Cardiac septum (tissue), 1 donor: ENCODE measurements around the gene MGAT5B. TPM values are rescaled to one million over a fixed set of nuclear protein-coding genes. Genes with fewer than 3 reads are reported as not detected.

Experiments used
- DNase-seq: peaks from one replicate; pipeline ENCODE4 v3.0.0-alpha.2; 2020; ENCODE audit warnings: low spot score
- intact Hi-C: fragments of 100-400 bp; cut with DNase I; formaldehyde crosslinking; loops from one replicate; pipeline ENCODE4 v1.14.0; 2022
- total RNA-seq: library from RNA; stranded (reverse); fragmentation: NEBNext Ultra II Directional; extraction: Animal tissue kit (Norgen Biotek cat#: 25700); gene quantifications from one replicate; pipeline ENCODE4 v1.2.1, GENCODE V29; 2021
- donor health status: DM: no; HTN: no; CAD: no.

MGAT5B gene
- total RNA-seq, 1 donor from 2014 or later, result 0.13 TPM

DNA sequence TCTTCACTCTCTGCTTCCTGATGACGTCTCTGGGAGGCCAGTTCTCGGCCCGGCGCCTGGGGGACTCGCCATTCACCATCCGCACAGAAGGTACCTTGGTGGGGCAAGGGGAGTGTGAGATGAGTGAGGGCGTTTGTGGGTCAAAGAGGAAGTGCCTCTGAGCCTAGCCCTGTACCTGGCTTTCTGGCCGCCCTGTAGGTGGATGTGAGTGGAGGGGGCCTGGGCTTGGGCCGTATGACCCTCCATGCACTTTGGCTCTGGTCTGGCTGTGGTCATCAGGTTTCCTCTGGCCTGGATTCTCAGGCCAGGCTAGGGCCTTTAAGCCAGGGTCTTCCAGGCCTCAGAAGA lies 4.6 kb downstream of the MGAT5B start:
- intact Hi-C loops, result loop anchor here (10.0 kb wide), 1 partner anchor 982 kb away; no protein-coding TSS in a partner anchor

DNA sequence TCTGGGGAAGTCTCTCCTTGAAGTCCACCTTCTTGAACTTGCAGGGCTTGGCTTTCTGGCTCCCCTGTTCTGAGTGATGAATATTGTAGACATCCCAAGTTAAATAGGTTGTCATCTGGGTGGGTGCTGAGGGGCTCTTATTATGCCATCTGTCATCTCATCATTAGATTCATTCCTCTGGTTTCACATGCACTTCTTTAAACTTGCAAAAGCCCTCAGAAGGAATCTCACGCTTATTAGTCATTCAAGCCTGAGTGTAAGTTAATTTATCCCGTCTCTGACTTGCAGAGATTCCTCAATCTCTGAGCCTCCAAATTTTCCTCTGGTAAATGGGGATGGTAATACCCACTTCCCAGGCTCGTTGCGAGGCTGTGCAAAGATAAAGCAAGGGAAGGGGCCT lies 5.7 kb downstream of the MGAT5B start:
- intact Hi-C loops, result loop anchor here (10.0 kb wide), 1 partner anchor 981 kb away; no protein-coding TSS in a partner anchor
- DNase-seq, result no peak

More for the DNA sequence above, 4.6 kb downstream of the MGAT5B start:
- no peak for DNase-seq

DNA sequence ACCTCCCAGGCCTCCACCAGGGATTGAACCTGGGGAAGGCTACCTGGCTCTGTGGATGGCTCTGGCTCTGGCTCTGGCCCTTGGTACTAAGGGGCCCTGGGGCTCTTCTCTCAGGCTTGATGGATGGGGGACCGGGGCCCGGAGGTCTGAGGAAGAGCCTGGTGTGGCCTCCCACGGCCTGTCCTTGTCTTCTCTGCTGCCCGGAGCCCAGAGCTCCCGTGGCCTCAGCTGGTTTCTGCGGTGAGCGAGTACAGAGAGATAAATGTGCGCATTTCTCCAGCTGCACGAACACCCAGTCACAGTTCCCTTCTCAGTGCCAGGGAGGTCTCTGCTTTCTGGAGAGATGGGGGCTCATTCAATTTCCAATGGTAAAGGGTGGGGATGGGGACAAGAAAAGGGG lies 9.2 kb downstream of the MGAT5B start:
- no peak for DNase-seq
- intact Hi-C loops, result loop anchor here (10.0 kb wide), 1 partner anchor 977 kb away; no protein-coding TSS in a partner anchor

DNA sequence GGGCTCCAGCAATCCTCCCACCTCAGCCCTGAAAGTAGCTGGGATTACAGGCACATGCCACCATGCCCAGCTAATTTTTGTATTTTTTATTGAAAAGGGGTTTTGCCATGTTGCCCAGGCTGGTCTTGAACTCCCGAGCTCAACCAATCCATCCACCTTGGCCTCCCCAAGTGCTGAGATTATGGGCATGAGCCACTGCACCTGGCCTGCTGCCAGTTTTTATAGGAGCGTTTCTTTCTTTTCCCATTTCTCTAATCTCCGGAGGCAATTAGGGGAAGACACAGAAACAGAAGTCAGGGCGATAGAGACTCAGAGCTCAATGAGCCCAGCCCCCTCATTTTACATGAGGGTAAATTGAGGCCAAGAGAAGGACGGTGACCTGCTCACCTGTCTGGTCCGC lies 10.4 kb downstream of the MGAT5B start:
- no peak for DNase-seq
- intact Hi-C loops, result loop anchor here (10.0 kb wide), 1 partner anchor 976 kb away; no protein-coding TSS in a partner anchor

DNA sequence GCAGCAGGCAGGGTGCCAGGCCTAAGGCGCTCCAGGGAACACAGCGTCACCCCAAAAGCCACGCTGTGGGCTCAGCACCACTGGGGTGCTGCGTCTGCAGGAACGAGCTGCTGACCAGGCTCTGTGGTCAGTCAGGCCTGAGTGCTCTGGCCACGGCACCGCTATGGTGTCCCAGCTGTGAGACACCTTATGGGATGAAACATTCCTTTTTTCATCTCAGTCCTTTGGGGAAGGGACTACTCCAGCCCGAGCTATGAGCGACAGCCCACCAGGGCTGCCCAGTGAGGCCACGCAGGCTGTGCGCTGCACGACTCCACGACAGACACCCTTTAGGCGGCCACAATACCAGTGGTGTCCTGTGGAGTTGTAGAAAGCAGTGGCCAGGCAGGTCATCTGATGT lies 11.1 kb downstream of the MGAT5B start:
- no peak for DNase-seq
- intact Hi-C loops, result loop anchor here (10.0 kb wide), 1 partner anchor 976 kb away; no protein-coding TSS in a partner anchor

DNA sequence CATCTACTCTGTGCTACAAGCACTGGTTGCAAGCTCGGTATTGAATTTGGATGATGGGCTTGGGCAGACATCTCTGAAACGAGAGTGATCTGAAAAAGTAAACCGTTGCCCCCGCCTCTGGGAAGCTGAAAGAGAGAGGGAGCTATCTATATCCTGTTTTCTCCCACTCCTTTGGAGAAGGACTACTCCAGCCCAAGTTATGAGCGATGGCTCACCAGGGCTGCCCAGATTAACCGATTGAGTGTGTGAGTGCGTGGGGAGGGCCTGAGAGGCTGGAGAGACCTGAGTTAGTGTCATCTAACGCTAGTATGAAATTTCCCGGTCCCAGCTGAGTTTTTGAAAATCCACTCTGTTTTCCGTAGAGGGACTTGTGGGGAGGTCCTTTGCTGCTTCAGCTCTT lies 11.5 kb downstream of the MGAT5B start:
- intact Hi-C loops, result loop anchor here (10.0 kb wide), 1 partner anchor 975 kb away; no protein-coding TSS in a partner anchor
- no peak for DNase-seq

DNA sequence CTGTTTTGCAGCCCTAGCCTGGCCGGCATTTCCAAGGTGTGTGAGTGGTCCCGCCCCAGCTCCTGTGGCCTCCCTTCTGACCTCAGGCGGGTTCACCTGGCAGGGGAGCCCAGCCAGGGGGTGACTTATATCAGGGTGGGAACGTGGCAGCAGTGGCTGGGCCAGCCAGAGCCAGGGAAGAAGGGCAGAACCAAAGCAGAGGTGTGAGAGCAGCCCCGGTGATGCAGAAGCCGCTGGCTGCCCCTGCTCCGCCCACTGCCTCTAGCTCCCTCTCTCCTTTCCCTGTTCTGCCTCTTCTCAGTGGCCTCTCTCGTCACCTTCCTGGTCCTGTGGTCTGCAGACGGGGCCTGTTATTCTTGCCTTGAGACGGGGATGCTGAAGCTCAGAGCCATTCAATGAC lies 12.1 kb downstream of the MGAT5B start:
- intact Hi-C loops, result no loop called here
- no peak for DNase-seq

DNA sequence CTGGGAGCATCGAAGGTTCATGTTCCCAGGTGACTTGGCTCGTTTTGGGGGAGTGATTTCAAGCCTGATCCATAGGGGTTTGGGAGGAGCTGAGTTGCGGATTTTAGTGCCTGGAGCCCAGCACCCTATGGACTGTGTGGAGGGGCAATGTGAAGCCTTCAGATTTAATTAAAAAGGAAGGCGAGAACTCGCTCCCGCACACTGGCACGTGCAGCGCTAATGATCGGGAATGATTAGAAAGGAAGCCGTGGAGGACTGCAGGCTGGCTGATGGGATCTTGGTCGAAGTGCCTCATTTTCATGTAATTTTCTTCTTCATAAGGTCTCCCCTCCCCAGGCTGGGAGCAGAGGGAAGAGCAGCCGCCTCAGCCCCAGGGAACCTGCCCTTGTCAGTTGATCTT lies 12.8 kb downstream of the MGAT5B start:
- DNase-seq, result no peak
- intact Hi-C loops, result no loop called here

DNA sequence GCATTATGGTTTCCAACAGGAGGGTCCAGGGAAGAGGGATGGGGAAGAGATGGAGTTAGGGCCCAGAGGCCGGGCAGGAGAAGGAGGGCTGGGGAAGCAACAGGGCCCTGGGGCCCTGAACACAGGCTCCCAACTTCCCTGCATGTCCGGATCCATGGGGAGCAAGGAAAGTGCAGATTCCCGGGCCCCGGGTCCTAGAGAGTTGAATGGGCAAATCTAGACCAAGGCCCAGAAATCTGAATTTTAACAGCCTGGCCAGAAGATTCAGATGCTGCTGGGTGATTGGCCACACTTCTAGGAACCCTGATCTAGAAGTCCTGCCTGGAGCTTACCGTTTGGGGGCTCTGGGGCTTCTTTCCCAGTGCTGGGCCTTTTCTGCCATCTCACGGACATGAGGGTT lies 13.2 kb downstream of the MGAT5B start:
- DNase-seq, result no peak
- intact Hi-C loops, result no loop called here

DNA sequence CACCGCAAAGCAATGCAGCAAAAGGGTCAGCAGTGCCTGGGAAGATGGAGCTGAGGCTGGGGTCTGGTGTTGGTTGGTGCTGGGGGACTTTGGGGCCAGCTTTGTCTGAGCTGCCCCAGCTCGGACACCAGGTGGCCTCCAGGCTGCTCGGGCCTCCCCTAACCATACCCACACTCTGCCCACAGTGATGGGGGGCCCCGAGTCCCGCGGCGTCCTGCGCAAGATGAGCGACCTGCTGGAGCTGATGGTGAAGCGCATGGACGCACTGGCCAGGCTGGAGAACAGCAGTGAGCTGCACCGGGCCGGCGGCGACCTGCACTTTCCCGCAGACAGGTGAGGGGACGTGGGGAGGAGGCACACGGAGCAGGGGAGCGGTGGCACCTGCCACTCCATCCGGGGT lies 13.8 kb downstream of the MGAT5B start:
- no peak for DNase-seq
- intact Hi-C loops, result no loop called here

DNA sequence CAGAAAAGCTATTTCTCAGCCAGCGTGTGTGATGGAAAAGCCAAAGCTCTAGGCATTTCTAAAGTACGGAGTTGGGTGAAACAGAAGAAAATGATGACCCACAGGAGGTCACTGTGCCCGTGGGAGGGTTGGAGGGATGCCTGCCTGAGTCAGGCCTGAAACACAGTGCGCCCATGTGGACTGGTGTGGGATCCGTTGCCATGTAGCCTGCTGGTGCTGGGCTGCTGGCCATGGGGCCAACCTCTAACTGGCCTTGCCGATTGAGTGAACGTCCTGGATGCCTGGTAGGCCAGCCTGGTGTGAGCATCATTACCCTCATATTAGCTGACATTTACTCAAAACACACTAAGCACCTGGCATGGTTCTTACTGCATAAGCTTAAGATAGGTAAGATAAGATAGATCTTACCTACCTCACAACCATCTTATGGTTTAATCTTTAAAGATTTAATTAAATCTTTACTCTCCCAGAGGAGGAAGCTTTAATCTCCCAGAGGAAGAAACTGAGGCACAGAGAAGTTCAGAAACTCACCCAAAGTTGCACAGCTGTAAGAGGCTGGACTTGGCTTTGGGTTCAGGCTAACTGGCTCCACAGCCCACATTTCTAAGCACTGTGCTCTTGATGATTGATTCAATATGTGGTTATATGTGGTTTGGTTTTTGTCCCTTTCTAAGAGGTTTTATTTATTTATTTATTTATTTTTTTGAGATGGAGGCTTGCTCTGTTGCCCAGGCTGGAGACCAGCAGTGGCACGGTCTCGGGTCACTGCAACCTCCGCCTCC lies 15.7 kb downstream of the MGAT5B start:
- DNase-seq, result no peak
- intact Hi-C loops, result no loop called here

DNA sequence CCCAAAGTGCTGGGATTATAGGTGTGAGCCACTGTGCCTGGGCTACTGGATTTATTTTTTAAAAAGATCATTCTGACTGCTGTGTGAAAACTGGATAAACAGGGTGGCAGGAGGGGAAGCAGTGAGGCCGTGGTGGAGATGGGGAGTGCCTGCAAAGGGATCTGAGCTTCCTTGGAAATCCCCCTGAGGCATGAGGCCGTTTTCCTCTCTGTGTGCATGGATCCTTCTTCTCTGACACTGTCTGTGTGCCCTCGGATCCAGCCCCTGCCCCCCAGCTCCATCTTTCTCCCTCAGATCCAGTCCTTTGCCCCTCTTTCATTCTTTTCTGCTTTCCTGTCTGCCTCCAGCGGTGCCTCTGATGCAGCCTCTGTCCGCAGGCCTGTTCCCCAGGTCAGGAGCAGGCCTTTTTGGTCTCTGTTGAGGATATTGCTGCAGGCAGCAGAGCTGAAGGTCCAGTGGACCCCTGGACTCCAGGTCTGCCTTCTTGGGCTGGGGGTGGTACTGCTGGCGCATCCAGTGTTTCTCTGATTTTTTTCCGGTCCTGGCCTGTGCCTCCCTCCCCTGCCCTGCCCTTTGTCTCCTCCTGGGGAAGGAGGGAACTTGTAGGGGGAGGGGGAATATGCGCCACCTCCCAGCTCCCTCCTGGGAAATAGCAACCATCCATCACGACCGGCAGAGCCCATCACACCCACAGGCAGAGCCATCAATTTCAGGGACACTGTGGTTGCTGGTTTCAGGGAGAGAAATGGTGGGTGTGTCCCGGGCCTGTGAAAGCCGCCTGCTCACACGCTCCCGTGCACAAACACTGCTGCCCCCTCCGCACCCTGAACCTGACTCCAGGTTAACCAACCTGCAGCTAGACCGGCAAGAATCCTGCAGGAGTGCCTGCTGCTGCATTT lies 17.0 kb downstream of the MGAT5B start:
- intact Hi-C loops, result no loop called here
- no peak for DNase-seq

DNA sequence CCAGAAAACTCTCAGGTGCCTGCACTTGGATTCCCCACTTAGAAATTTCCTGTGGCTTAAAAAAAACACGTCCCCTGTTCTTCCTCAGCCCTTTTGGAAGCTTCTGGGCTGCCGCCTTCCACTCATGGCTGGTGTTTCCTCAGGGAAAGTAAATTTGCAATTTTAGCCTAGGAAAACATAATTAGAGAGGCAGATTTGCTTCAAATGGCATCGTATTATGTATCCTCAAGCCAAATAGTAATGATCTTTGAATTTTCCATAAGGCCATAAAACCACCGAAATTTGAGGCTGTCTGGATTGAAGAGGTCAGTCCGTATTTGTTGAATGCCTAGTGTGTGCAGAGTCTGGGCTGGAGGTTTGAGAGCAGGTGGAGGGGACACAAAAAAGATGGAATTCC lies 17.7 kb downstream of the MGAT5B start:
- intact Hi-C loops, result no loop called here

DNA sequence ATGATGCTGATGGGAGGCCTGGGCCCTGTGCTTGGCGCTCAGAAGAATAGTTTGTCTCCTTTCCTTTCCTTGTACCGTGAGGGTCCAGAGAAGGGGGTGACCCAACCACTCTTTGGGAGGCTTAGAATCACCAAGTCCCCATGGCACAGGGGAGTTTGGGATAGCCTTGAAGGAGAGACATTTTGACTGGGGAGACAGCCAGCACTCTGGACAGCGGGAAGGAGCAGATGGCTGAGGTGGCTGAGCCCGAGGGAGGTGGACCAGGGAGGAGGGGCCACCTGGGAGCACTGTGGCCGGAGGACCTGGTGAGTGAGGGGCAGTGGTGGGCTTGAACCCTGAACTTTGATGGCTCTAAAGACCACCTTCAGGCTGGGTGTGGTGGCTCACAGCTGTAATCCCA lies 18.2 kb downstream of the MGAT5B start:
- intact Hi-C loops, result no loop called here
- DNase-seq, result no peak

More for the DNA sequence above, 17.7 kb downstream of the MGAT5B start:
- DNase-seq, result no peak

DNA sequence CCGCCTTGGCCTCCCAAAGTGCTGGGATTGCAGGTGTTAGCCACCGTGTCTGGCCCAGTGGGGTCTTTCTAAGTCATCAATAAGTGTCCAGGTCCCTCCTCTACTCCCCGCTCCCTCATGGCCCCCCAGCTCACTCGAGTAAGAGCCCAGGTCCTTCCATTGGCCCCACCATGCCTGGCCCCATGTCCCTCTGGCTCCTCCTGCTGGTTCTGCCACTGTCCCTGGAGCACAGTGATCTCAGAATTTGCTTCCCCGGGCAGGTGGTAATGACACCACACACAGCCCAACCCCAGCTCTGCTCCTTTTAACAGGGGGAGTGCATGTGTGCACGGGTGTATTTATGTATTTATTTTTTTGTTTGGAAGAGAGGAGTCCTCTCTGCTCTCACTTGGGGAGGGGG lies 19.6 kb downstream of the MGAT5B start:
- intact Hi-C loops, result no loop called here
- DNase-seq, result no peak

DNA sequence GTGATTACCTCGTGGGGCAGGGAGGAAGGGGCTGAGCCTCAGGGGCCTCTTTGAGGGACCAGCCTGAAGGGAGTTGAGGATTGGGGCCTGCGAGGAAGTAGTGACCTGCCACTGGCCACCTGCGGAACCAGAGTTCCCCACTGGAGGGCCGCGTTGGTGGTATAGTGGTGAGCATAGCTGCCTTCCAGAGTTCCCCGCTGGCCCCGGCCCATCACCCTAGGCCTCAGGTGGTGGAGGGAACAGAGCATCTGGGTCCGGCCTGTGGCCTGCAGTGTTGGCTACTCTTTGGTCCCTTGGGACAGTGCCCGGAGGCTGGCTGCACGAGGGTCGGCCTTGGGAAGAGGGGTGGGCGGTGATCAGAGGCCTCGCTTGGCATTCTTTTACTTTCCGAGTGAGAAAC lies 20.5 kb downstream of the MGAT5B start:
- intact Hi-C loops, result no loop called here
- no peak for DNase-seq

DNA sequence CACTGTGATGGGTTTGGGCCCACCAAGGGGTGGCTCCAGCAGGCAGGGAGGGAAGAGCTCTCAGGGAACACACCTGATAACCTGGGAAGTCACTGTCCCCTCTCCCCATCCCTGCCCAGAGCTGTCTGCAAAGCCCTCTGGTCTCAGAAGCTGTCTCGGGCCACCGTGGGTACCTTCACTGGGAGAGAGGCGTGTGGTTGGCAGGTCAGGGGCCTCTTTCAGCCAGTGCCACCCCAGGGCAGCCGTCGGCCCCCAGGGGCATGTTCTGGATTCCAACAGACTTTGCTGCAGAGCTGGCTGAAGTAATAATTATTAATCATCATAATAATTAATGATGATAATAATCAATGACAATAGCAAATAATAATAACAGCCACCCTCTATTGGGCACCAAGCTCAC lies 21.1 kb downstream of the MGAT5B start:
- no peak for DNase-seq
- intact Hi-C loops, result no loop called here

DNA sequence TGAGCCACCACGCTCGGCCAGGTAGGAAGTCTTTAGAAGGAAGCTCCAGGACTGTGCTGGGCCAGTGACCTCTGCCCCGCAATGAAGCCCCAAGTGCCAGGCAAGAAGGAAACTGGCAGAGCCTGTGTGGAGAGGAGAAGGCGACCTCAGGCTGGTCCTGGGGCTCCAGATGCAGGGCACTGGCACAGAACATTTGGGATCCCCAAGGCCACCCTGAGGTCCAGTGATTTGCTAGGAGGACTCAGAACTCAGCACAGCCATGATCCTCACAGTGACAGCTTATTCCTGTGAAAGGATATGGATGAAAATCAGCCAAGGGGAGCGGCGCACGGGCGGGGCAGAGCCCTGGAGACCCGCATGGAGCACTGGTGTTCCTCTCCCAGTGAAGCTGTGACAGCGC lies 24.1 kb downstream of the MGAT5B start:
- no peak for DNase-seq
- intact Hi-C loops, result no loop called here

DNA sequence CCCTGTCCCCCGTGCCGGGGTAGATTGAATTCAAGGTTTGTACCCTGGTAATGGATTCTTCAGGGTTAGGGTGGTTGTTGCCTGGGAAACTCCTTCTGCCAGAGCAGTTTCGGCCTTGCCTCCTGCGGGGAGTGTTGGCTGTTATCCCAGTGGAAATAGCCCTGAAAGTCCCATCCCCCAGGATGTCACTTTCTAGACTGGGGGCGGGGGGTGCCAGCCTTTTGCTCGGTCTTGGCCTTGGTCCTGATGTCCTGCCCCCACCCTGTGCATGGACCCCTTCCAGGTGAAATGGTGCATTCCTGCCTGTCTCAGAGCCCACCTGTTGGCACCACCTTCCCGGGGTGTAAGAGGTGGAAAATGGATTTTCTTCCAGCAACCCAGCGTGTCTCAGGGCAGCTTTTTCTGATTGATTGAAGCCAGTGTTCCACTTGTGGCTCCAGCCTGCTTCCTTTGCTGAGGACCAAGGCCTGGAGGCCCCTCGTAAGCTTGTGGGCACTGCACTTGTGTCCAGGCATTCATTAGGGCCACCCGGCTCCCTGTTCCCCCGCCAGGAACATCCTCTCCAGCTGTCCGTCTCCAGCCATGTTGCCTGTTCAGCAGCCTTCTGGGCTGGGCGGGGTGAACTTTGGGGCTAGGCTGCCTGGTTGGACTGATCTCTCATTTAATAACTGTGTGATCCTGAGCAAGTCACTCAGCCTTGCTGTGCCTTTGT lies 25.6 kb downstream of the MGAT5B start:
- no peak for DNase-seq
- intact Hi-C loops, result no loop called here

DNA sequence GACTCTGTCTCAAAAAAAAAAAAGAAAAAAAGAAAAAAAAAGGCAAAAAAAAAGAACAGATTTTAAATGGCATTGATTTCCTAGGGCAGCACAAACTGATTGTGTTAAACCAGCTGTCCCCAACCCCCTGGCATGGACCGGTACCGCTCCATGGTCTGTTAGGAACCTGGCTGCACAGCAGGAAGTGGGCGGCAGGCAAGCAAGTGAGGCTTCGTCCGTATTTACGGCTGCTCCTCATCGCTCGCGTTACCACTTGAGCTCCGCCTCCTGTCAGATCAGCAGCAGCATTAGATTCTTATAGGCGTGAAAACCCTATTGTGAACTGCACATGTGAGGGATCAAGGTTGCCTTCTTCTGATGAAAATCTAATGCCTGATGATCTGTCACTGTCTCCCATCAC lies 26.6 kb downstream of the MGAT5B start:
- intact Hi-C loops, result no loop called here
- no peak for DNase-seq
